ENCODE data around the gene DNMBP.

DNA sequence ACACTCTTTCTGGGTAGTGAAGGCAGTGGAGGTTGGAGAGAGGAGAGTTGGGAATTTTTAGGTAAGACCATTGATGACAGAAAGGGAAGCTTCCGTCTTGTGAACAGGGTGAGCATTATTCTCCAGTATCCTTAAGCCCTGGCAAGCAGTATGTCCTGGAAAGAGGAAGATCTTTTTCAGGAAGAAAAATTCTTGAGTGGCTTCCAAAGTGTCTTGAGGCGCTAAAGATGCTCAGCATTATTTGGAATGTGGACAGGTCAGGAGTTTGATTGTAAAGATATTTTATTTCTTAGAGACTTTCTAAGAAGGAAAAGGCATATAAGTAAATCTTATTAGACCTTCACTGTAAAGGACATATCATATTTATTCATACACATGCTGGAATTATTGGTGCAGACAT, 173.0 kb downstream of the DNMBP start:
- TF ChIP-seq EZH2phosphoT487 (IDR thresholded peaks at IDR 0.05; ENCODE audit: insufficient read depth, low read depth) (no peak), EZH2 (IDR thresholded peaks at IDR 0.05; ENCODE audit: insufficient read depth, poor library complexity, severe bottlenecking) (no peak)
